GM12878 (cell line): ENCODE measurements around the gene CYTIP. TPM values are rescaled to one million over a fixed set of nuclear protein-coding genes. Genes with fewer than 3 reads are reported as not detected.
A peak's percentile ranks its signal among the peaks of the same experiment; 100 is the strongest.

Experiments used
- ATAC-seq: fragments of 200-7000 bp; cut with Tn5 transposase; 3 replicates; pipeline ENCODE4 v1.9.1; 2020; ENCODE audit warnings: mild to moderate bottlenecking, moderate library complexity
- BruUV-seq: library from RNA; stranded (reverse); fragments of 400-500 nt; replicated peaks from 2 replicates; lab custom pipeline; 2021; lab: Mats Ljungman, UMichigan
- CTCF ChIA-PET: fragments of 300-600 bp; sonication (Branson Sonifier 250); formaldehyde crosslinking; extraction: SDS; loops from one replicate; lab custom pipeline; 2021; ENCODE audit warnings: inconsistent platforms; lab: Yijun Ruan, JAX
- POLR2A ChIA-PET: fragments of 350-600 bp; formaldehyde crosslinking; extraction: SDS; loops from one replicate; lab custom pipeline; 2021; ENCODE audit warnings: inconsistent platforms; lab: Charles Lee
- RAD21 ChIA-PET: fragments of 300-600 bp; sonication (Branson Sonifier 250); formaldehyde crosslinking; loops from one replicate; lab custom pipeline; 2023; ENCODE audit warnings: antibody characterized with exemption; ENCODE audit not compliant: unreplicated experiment; lab: Charles Lee
- SMC1A ChIA-PET: fragments of 300-600 bp; sonication (Branson Sonifier 250); formaldehyde crosslinking; loops from one replicate; lab custom pipeline; 2023; ENCODE audit not compliant: unreplicated experiment, uncharacterized antibody; lab: Charles Lee
- DNase-seq: peaks from one replicate; pipeline ENCODE4 v3.0.0-alpha.2; 2011; ENCODE audit warnings: low read depth, low spot score
- FAIRE-seq: peaks from 3 replicates; lab custom pipeline; 2011; peaks lifted over from hg19 to GRCh38; lab: Jason Lieb, UNC
- H2AFZ ChIP-seq: 2 replicates; pipeline ENCODE4 v1.6.0; 2011; ENCODE audit warnings: low read depth, low read length, control low read depth; ENCODE audit not compliant: control insufficient read depth
- H3K27ac ChIP-seq: 2 replicates; pipeline ENCODE4 v1.5.1; 2011; ENCODE audit warnings: control low read depth; ENCODE audit not compliant: control insufficient read depth, insufficient read depth
- H3K27me3 ChIP-seq, 2 experiments: replicated peaks in 1 of 2; 2 replicates each; pipeline versions ENCODE4 v1.6.0 to v1.6.1; 2011; ENCODE audit warnings: low read length in 1 of 2; ENCODE audit not compliant: control insufficient read depth in 2 of 2, insufficient read depth in 2 of 2
- H3K36me3 ChIP-seq, 2 experiments: 2 replicates each; pipeline ENCODE4 v1.5.1; 2011; ENCODE audit warnings: low read length in 1 of 2; ENCODE audit not compliant: control insufficient read depth in 2 of 2, insufficient read depth in 2 of 2
- H3K4me1 ChIP-seq: 2 replicates; pipeline ENCODE4 v1.6.1; 2011; ENCODE audit warnings: mild to moderate bottlenecking, low read length, moderate library complexity, mixed read lengths; ENCODE audit not compliant: control insufficient read depth, insufficient read depth
- H3K4me2 ChIP-seq: 2 replicates; pipeline ENCODE4 v1.6.0; 2011; ENCODE audit warnings: control low read depth; ENCODE audit not compliant: control insufficient read depth, insufficient read depth
- H3K4me3 ChIP-seq: fragments of 200-600 bp; sonication (generic); 2 replicates; pipeline ENCODE4 v1.5.1; 2016
- H3K79me2 ChIP-seq: 2 replicates; pipeline ENCODE4 v1.6.0; 2011; ENCODE audit warnings: low read length; ENCODE audit not compliant: control insufficient read depth, insufficient read depth
- H3K9ac ChIP-seq: 2 replicates; pipeline ENCODE4 v1.8.0; 2011; ENCODE audit warnings: low read length, control low read depth, mixed read lengths; ENCODE audit not compliant: control insufficient read depth, insufficient read depth
- H3K9me3 ChIP-seq: replicated peaks from 3 replicates; pipeline ENCODE4 v1.5.1; 2011; ENCODE audit warnings: mild to moderate bottlenecking, low read length; ENCODE audit not compliant: control insufficient read depth, insufficient read depth
- H4K20me1 ChIP-seq: 2 replicates; pipeline ENCODE4 v1.6.0; 2011; ENCODE audit not compliant: control insufficient read depth, insufficient read depth
- BRCA1 ChIP-seq: IDR thresholded peaks from 2 replicates; pipeline ENCODE4 v1.6.1; 2011; ENCODE audit warnings: low read depth, low read length, improper control_type of control experiment
- IKZF1 ChIP-seq: fragments of 450-650 bp; conservative IDR thresholded peaks from 2 replicates; pipeline ENCODE4 v1.6.1; 2017; ENCODE audit warnings: antibody characterized with exemption, mild to moderate bottlenecking
- MEF2A ChIP-seq: IDR thresholded peaks from 2 replicates; pipeline ENCODE4 v1.6.1; 2011; ENCODE audit warnings: low read depth, mild to moderate bottlenecking, low read length, moderate library complexity; ENCODE audit not compliant: insufficient read depth
- NBN ChIP-seq: fragments of 450-650 bp; IDR thresholded peaks from 2 replicates; pipeline ENCODE4 v1.6.1; 2016
- NFIC ChIP-seq: IDR thresholded peaks from 2 replicates; pipeline ENCODE4 v1.6.1; 2012; ENCODE audit warnings: low read depth, mild to moderate bottlenecking, inconsistent platforms, low read length, moderate library complexity
- NFYB ChIP-seq: IDR thresholded peaks from 2 replicates; pipeline ENCODE4 v1.6.1; 2011; ENCODE audit warnings: low read depth, mild to moderate bottlenecking, low read length, improper control_type of control experiment, moderate library complexity; ENCODE audit not compliant: insufficient read depth
- RELA ChIP-seq: fragments of 450-650 bp; IDR thresholded peaks from 2 replicates; pipeline ENCODE4 v1.8.0; 2014; ENCODE audit warnings: borderline replicate concordance; ENCODE audit not compliant: partially characterized antibody
- RUNX3 ChIP-seq: IDR thresholded peaks from 2 replicates; pipeline ENCODE4 v1.6.1; 2012; ENCODE audit warnings: low read length, inconsistent platforms
- SPI1 ChIP-seq: IDR thresholded peaks from 2 replicates; pipeline ENCODE4 v1.6.1; 2011; ENCODE audit warnings: low read depth, mild to moderate bottlenecking, low read length, moderate library complexity, borderline replicate concordance; ENCODE audit not compliant: insufficient read depth
- TAF1 ChIP-seq: IDR thresholded peaks from 2 replicates; pipeline ENCODE4 v1.6.1; 2011; ENCODE audit warnings: mild to moderate bottlenecking, low read depth, low read length, borderline replicate concordance
- ZNF622 ChIP-seq: fragments of 450-650 bp; IDR thresholded peaks from 2 replicates; pipeline ENCODE4 v1.6.1; 2017; ENCODE audit warnings: mild to moderate bottlenecking, inconsistent platforms
- in situ Hi-C: fragments of 300-500 bp; cut with MboI; formaldehyde crosslinking; loops from 9 replicates; pipeline ENCODE4 v1.14.3; 2018; ENCODE audit warnings: mixed read lengths
- intact Hi-C: fragments of 100-400 bp; cut with micrococcal nuclease; formaldehyde crosslinking; loops from one replicate; pipeline ENCODE4 v1.14.2; 2022; ENCODE audit not compliant: unreplicated experiment
- polyA plus RNA-seq, 11 experiments: library from polyadenylated mRNA; depleted of rRNA in 4 of 11; unstranded in 6 of 11; stranded (reverse) in 5 of 11; fragments of >200 nt; fragmentation: Nextera tagmentation in 4 of 11; fragmentation: Illumina TruSeq in 1 of 11; extraction: Ambion mirVana in 4 of 11; extraction: Trizol in 1 of 11; gene quantifications; 1 replicate in 1 of 11; 2 replicates in 10 of 11; pipeline versions ENCODE4 v1.2.1 to v1.2.3, GENCODE V29; 2011 to 2016; ENCODE audit warnings: inconsistent platforms in 2 of 11, missing spikeins in 2 of 11, low read depth in 1 of 11
- total RNA-seq, 4 experiments: library from RNA; depleted of rRNA in 3 of 4; stranded (reverse); fragments of >200 nt in 3 of 4; fragmentation: Illumina TruSeq in 1 of 4; extraction: Trizol in 1 of 4; gene quantifications; 2 replicates each; pipeline versions ENCODE4 v1.2.1 to v1.2.3, GENCODE V29; 2013 to 2021

CYTIP gene
- total and polyA plus RNA-seq, 10 of the 15 experiments (the other 5 are each of a cell fraction or from before 2014, with no cell fraction given): 55.1 to 178 (median 73.4) TPM

DNA sequence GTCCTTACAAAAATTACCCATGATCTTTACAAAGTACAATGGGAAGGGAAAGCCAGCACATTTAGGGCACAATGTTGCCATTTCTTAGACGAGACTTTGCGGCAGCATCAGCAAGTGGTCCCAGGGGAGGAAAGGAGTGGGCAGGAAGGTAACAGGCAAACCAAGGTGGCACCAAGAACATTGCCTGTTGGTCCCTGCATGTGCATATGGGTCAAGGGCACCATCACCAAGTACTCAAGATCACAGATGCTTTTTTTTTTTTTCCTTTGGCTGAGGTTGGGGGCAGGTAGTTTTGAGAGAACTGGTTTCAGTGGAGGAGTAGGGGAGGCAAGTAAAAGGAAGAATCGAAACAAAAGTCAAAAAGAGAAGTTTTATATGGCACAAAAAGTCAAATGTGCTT, 752 bp upstream of the CYTIP start (continued):
- TF ChIP-seq TAF1 (0 out of 2 replicates have a peak, but pooled peaks have one; percentile 28), IKZF1 (peak; percentile 52), RELA (peak; percentile 47), NFIC (peak; percentile 67; the same call in 1 of the 2 replicates), NBN (peak; percentile 78; the same call in 1 of the 2 replicates), ZNF622 (no peak)

DNA sequence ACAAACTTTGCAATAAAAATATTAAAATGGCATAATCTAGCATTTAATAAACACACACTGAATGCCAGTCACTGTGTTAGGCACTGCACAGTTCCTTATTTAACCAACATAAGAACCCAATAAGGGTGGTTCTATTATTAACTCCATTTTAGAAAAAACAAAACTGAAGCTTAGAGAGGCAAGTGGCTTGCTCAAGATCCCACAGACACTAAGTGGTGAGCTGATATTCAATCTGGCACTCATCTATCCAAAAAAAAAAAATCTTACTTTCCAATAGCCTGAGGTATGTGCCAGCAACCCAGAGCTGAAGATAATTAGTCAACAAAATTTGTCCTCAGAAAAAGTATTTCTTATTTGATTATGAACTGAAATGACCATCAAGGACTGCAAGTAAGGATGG, 799 bp downstream of the CYTIP start:
- Histone ChIP-seq H3K79me2 (peaks cover 78% of the 10 kb centered on the region), H3K4me1 (peaks cover 8% of the 10 kb centered on the region; the same call in 1 of the 2 replicates)
- TF ChIP-seq TAF1 (peak; percentile 12; the same call in 1 of the 2 replicates), NFYB (no peak), MEF2A (0 out of 2 replicates have a peak, but pooled peaks have one; percentile 44), BRCA1 (no peak), RUNX3 (0 out of 2 replicates have a peak, but pooled peaks have one; percentile 15), SPI1 (peak; percentile 24; the same call in 1 of the 2 replicates)

More for the DNA sequence above, 799 bp downstream of the CYTIP start:
- Histone ChIP-seq H3K36me3 (no peaks in the 10 kb centered on the region; a peak in 1 of 4 replicates), H3K4me2 (no peak overlapping the region; the same call in 1 of the 2 replicates), H3K9me3 (no peaks in the 10 kb centered on the region), H2AFZ (no peak overlapping the region), H4K20me1 (no peaks in the 10 kb centered on the region), H3K9ac (peak overlapping the region; percentile 99), H3K4me3 (peak overlapping the region; percentile 90), H3K27ac (peak overlapping the region; percentile 98), H3K27me3 (no peaks in the 10 kb centered on the region)
- no TSS peak for BruUV-seq
- ChIA-PET POLR2A (interaction anchor here (0.6 to 7.6 kb wide), 15 partner anchors 9 to 113 kb away, joined by 3 to 90 read pairs (median 5); no protein-coding TSS in a partner anchor), RAD21 (interaction anchor here (0.7 to 7.8 kb wide), 23 partner anchors 8 to 141 kb away, joined by 3 to 125 read pairs (median 5); no protein-coding TSS in a partner anchor), SMC1A (interaction anchor here (1.0 to 2.7 kb wide), 26 partner anchors 9 to 139 kb away, joined by 3 to 52 read pairs (median 8); partner anchors contain the start of gene ERMN), CTCF (interaction anchor here (0.6 to 2.3 kb wide), 18 partner anchors 9 to 141 kb away, joined by 3 to 14 read pairs (median 6); no protein-coding TSS in a partner anchor)
- no peak for DNase-seq
- FAIRE-seq: no peak
- in situ Hi-C loops (no loop called here), intact Hi-C loops (loop anchor here (2.0 to 5.0 kb wide), 3 partner anchors 39 to 1100 kb away; no protein-coding TSS in a partner anchor)
- ATAC-seq: peak; percentile 9
